ENCODE results near the gene HSPA2. TPM values are rescaled to one million over a fixed set of nuclear protein-coding genes. Genes with fewer than 3 reads are reported as not detected.

HSPA2 gene
- total and polyA plus RNA-seq, 2 experiments from 2014 or later, result 0.93 to 2.4 TPM

DNA sequence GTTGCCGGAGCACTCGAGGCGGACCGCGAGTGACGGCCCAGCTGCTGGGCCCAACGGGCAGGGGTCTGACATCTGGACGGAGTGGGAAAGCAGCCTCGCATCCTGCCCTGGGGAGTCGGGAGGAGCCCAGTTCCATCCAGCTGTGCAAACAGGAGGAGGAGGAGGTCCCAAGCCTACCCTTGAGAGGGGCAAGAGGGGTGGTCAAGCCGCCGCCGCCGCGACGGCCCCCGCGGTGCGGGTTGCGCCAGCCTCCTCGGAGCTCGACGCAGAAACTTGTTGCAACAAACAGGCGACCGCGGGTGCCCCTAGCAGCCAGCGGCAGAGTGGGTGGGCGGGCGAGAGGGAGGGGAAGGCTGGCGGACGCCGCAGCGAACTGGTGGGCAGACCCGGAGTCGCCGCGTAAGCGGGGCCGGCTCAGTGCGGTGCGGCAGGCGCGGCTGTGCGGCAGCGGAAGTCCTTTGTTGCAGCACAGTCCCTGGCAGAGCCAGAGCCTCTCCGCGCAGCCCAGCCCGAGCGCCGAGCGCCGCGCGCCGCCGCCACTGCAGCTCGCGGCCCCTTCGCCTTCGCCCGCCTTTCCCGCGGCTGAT lies 36.1 kb upstream of the HSPA2 start, which contains the start of gene ZBTB1:
Gene ZBTB1, plus strand, starts transcription at position 461 of the 587 bp plus-strand sequence. CDS start 16,735 bp downstream, outside the sequence.
- TF ChIP-seq CTCF (IDR thresholded peaks at IDR 0.05; ENCODE audit: low read depth, low read length), result no peak
- H3K4me1 ChIP-seq (ENCODE audit: low read depth), result peaks cover 29% of the 10 kb centered on the region

GRCh38 chr14:64504897-64505794 lies 35.4 kb upstream of the HSPA2 start:
- Histone ChIP-seq H3K27ac (peak overlapping the region; percentile 98), H3K4me3 (peak overlapping the region; percentile 65), H3K4me1 (ENCODE audit: low read depth) (peaks cover 31% of the 10 kb centered on the region), H3K27me3 (no peaks in the 10 kb centered on the region), H3K36me3 (no peaks in the 10 kb centered on the region), H3K9me3 (ENCODE audit: low read depth) (no peaks in the 10 kb centered on the region)
- peak; percentile 91 to 94 for DNase-seq (ENCODE audit: low read depth in 1 of 2, low spot score in 1 of 2)
- no peak for TF ChIP-seq CTCF (IDR thresholded peaks at IDR 0.05; ENCODE audit: low read depth, low read length)

More for the DNA sequence above, 36.1 kb upstream of the HSPA2 start, which contains the start of gene ZBTB1:
- Histone ChIP-seq H3K4me3 (peak within 1 kb of the TSS; percentile 65), H3K27ac (peak within 1 kb of the TSS; percentile 98), H3K27me3 (no peaks in the 10 kb centered on the region), H3K36me3 (no peaks in the 10 kb centered on the region), H3K9me3 (ENCODE audit: low read depth) (no peaks in the 10 kb centered on the region)
- DNase-seq (ENCODE audit: low read depth in 1 of 2, low spot score in 1 of 2), result peak; percentile 88 to 93

DNA sequence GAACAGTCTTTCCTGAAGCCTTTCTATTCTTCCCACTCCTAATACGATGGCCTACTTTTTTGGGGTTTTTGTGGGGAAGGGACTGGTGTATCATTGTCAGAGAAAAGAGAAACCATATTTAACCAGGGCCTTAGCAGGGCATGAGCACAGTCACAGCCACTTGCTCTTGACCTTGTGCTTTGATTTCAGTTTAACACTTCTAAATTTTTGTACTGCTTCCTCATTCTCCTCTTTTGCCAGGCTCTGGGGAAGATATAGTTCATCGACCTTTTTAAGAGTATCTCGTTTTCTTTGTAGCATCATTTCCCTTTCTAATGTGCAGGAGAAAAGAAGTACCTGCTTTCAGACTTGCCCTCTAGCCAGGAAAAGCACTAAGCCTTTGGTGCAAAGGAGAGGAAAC lies 33.8 kb upstream of the HSPA2 start:
- H3K9me3 ChIP-seq (ENCODE audit: low read depth), result no peaks in the 10 kb centered on the region
- peaks cover 31% of the 10 kb centered on the region for H3K4me1 ChIP-seq (ENCODE audit: low read depth)
- no peaks in the 10 kb centered on the region for H3K36me3 ChIP-seq
- no peak for TF ChIP-seq CTCF (IDR thresholded peaks at IDR 0.05; ENCODE audit: low read depth, low read length)
- H3K27ac ChIP-seq, result no peak overlapping the region
- H3K27me3 ChIP-seq, result no peaks in the 10 kb centered on the region
- no peak overlapping the region for H3K4me3 ChIP-seq
- DNase-seq (ENCODE audit: low read depth in 1 of 2, low spot score in 1 of 2), result no peak

DNA sequence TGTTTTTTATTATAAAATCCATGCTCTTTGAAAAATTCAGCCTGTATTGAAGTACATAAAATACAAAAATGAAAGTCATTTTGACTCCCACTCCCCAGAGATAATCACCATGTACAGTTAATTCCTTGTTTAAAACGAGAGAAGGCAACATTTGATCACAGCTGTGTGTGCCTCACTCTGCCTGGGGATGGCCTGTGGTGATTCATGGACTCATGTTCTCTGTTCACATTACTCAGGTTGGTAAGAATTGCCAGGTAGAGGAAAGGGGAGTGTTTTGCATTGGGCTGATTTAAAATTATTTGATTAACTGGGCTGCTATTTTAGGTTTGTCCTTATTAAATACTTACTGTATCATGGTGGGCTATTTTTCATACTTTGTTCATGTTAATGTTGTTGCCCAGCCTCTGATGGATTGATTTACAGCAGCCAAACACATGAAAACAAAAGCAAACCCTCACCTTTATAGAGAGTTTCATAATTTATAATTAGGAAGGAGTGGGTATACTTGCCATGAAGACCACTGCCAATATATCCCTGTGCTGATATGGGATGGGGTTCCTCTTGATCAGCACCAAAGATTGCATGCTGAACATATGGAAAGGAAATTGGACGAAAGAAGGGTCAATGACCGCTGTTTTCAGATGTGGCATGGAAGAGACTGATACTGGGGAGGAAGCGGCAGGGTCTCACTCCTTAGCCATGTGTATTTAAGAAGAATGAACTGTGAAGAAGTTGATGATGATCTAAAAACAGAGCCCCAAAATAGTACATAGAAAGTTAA lies 33.0 kb upstream of the HSPA2 start:
- Histone ChIP-seq H3K27me3 (no peaks in the 10 kb centered on the region), H3K4me1 (ENCODE audit: low read depth) (peaks cover 26% of the 10 kb centered on the region), H3K4me3 (no peak overlapping the region), H3K27ac (no peak overlapping the region), H3K36me3 (no peaks in the 10 kb centered on the region), H3K9me3 (ENCODE audit: low read depth) (no peaks in the 10 kb centered on the region)
- DNase-seq (ENCODE audit: low read depth in 1 of 2, low spot score in 1 of 2), result peak in 1 of 2 donors; percentile 17
- no peak for TF ChIP-seq CTCF (IDR thresholded peaks at IDR 0.05; ENCODE audit: low read depth, low read length)

GRCh38 chr14:64508215-64508776 lies 32.2 kb upstream of the HSPA2 start:
- Histone ChIP-seq H3K36me3 (no peaks in the 10 kb centered on the region), H3K9me3 (ENCODE audit: low read depth) (no peaks in the 10 kb centered on the region), H3K4me3 (no peak overlapping the region), H3K27me3 (no peaks in the 10 kb centered on the region), H3K4me1 (ENCODE audit: low read depth) (peaks cover 26% of the 10 kb centered on the region), H3K27ac (no peak overlapping the region)
- no peak for TF ChIP-seq CTCF (IDR thresholded peaks at IDR 0.05; ENCODE audit: low read depth, low read length)
- DNase-seq (ENCODE audit: low read depth in 1 of 2, low spot score in 1 of 2), result no peak
